HL-60 (cell line): ENCODE data around the gene ARHGAP26.

ENCODE experiments used
- CTCF ChIP-seq: IDR thresholded peaks from one replicate; pipeline ENCODE4 v1.5.1; 2011; ENCODE audit warnings: low read length, control low read depth, inconsistent platforms; ENCODE audit not compliant: insufficient read depth
- GABPA ChIP-seq: IDR thresholded peaks from 2 replicates; pipeline ENCODE4 v1.6.1; 2012; ENCODE audit warnings: low read depth
- POLR2AphosphoS5 ChIP-seq: IDR thresholded peaks from 2 replicates; pipeline ENCODE4 v1.6.1; 2012; ENCODE audit warnings: low read depth
- REST ChIP-seq: IDR thresholded peaks from 2 replicates; pipeline ENCODE4 v1.6.1; 2012; ENCODE audit warnings: low read depth; ENCODE audit not compliant: insufficient replicate concordance

- TF ChIP-seq POLR2AphosphoS5 = no peak
- no peak for TF ChIP-seq CTCF
- no peak for TF ChIP-seq REST
- TF ChIP-seq GABPA = no peak
These were observed 456.7 kb downstream of the ARHGAP26 start for GRCh38 chr5:143226872-143227271.
